ENCODE measurements around the gene HARBI1.
"Not testable (repeated sequence)": the region's sequence is repeated elsewhere in the genome, so short reads cannot be mapped to it uniquely, and the experiment has no call there.

The HARBI1 gene

DNA sequence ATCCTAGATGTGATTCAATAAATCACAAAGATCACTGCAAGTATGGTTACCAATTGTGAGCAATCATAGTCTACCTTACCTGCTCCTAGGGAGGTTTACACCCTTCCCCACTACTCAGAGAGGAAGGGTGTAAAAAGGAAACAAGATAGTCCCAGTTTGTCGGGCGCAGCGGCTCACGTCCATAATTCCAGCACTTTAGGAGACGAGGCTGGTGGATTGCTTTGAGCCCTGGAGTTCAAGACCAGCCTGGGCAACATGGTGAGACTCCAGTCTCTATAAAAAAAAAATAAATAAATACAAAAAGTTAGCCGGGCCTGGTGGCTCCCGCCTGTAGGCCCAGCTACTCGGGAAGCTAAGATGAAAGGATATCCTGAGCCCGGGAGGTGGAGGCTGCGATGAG, 22.2 kb downstream of the HARBI1 start:
- DNase-seq: no peak

DNA sequence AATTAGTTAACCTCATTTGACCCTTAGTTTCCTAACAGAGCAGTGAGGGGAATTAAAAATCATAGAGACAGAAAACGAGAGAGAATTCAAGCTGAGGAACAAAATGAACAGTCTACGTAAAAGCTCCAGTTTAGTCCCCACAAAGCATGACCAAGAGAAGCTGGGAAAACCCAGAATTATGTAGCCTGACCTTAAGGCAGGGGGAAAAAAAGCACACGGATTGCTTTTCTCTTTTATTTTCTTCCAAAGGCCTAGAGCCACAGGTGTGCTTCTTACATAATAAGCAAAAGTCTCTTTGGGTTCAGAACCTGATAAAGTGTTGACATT, 22.7 kb downstream of the HARBI1 start:
- no peak for DNase-seq

DNA sequence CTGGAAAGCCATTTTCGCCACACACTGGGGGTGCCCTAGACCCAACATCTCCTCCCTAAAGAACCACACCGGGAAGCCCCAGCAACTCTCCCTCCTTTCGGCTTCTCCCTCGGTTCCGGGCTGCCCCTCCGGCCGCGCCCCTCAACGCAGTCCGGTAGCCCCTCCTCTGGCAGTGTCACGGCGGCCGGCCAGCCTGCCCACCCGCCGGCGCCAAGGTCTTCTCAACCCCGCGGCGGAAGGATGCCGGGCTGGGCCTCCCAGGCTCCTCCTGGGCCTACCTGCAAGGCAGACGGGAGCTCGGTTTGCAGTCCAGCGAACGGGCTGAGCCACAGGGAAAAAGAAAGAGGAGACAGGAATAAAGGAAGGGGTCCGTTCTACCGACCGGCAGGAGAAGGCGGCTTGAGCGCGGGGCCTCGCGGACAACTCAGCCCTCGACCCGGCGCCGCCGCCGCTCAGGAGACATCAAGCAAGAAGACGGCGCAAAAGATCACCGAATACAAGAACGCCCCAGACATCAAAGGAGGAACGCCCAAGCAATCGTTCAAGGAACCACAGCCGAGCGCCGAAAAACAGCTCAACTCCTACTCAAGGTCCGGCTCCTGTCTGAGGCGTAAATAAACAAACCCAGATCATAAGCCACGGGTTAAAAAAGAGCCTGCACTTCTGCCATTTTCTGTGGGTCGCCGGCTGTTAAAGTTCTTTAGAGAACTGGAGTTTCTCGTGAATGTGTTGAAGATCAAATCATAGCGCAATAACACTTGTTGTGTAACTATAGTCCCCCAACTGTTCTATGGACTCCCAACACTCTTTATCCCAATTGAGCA, 23.3 kb downstream of the HARBI1 start, which contains the start of gene AMBRA1:
TSS of gene AMBRA1 (minus strand) at position 474 of the 824 bp plus-strand sequence. CDS start 45,643 bp downstream, outside the sequence.
- DNase-seq: peak; percentile 95

DNA sequence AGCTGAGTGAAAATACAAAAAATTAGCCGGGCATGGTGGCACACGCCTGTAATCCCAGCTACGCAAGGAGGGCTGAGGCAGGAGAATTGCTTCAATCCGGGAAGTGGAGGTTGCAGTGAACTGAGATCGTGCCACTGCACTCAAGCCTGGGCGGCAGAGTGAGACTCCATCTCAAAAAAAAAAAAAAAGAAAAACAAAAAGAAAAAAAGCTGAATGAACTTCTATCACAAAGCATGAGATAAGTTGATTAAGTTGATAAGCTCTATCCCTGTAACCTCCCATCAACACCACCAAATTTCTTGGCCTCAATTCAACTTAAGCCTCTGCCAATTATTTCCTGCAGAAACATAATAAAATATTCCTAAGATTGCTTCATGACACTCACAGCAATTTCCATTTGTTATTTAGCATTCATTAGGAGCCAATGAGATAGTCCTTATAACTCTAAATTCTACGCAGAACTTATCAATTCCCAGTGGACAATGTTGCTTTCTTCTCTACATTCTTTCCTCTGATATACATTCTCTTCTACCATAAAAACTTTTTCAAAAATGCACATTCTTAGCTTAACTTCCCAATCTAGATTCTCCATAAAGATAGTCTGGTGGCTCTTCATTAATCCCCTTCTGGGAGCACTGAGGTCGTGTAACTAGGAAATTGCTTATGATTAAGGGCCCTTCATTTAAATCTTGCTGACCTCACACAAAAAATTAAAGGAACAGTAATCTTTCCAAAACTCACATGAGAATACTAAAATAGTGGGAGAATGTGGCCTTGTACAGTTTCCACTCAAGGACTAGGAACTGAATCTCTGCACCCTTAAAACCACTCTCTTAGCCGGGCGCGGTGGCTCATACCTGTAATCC, 26.1 kb downstream of the HARBI1 start:
- DNase-seq: no peak

DNA sequence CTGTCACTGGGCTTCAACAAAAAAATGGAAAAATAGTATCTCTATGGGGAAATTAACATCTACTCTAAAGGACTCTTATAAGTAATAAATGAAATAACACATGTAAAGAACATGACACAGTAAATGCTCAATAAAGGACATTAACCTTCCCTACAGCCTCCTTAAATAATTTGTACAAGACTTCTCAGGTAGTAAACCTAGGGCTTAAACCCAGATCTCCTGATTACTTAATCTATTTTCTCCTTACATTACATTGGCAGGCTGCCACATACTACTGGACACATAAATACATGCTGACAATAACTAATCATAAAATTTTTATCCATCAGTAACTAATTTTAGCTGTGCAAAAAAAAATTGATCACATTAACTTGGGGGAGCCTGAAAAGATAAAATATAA, 28.1 kb downstream of the HARBI1 start:
- DNase-seq: no peak

DNA sequence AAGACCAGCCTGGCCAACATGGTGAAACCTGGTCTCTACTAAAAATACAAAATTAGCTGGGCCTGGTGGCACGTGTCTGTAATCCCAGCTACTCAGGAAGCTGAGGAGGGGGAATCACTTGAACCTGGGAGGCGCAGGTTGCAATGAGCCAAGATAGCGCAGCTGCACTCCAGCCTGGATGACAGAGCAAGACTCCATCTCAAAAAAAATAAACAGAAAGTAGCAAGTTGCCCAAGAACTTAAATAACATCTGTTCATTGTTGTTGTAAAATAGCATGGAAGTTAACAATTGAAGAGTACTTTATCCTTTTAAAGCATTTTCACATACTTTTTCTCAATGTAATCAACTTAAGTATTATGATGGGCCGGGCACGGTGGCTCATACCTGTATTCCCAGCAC, 28.9 kb downstream of the HARBI1 start:
- DNase-seq: no peak

DNA sequence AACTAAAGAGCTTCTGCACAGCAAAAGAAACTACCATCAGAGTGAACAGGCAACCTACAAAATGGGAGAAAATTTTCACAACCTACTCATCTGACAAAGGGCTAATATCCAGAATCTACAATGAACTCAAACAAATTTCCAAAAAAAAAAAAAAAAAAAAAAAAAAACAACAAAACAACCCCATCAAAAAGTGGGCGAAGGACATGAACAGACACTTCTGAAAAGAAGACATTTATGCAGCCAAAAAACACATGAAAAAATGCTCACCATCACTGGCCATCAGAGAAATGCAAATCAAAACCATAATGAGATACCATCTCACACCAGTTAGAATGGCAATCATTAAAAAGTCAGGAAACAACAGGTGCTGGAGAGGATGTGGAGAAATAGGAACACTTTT, 33.5 kb downstream of the HARBI1 start:
- not testable (repeated sequence) for DNase-seq

DNA sequence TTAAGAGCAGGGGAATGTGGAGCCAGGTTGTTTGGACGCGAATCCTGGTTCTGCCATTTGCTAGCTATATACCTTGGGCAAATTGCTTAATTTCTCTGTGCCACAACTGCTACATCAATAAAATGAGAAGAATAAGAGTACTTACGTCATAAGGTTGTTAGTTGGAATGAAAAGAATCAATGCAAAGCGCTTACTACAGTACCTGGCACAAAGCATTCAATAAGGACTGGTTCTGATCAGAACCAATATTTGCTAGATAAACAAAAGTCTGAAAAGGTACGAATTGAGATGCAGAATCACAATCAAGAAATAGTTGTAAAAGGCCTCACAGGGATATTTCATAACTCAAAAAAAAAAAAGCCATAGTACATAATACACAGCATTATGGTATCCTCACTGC, 34.4 kb downstream of the HARBI1 start:
- no peak for DNase-seq

DNA sequence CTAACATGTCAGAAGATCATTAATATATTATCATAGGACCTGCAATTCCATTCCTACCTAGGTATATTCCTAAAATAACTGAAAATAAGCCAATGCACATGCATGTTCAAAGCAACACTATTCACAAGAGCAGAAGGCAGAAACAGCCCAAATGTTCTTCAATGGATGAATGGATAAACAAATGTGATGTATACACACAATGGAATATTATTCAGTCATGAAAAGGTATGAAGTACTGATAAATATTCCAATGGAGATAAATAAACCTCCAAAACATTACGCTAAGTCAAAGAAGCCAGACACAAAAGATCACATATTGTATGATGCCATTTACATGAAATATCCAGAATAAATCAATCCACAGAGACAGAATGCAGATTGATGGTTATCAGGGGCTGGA, 40.0 kb downstream of the HARBI1 start:
- no peak for DNase-seq

DNA sequence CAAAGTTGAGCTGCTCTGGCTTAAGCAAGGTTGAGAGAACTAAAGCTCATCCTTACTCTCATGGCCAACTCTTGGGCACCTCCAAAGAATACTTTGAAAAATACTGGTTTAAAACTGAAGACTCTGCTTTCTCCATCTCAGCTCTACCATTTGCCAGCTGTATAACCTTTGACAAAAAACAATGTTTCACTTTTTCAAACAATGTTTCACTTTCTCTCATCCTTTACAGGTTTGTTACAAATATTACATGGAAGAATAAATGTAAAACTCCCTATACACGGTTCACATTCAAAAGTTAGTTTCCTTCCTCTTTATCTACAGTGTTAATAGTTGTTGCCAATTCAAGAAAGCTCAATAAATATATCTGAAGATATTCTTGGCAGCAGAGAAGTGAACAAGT, 42.4 kb downstream of the HARBI1 start:
- no peak for DNase-seq

DNA sequence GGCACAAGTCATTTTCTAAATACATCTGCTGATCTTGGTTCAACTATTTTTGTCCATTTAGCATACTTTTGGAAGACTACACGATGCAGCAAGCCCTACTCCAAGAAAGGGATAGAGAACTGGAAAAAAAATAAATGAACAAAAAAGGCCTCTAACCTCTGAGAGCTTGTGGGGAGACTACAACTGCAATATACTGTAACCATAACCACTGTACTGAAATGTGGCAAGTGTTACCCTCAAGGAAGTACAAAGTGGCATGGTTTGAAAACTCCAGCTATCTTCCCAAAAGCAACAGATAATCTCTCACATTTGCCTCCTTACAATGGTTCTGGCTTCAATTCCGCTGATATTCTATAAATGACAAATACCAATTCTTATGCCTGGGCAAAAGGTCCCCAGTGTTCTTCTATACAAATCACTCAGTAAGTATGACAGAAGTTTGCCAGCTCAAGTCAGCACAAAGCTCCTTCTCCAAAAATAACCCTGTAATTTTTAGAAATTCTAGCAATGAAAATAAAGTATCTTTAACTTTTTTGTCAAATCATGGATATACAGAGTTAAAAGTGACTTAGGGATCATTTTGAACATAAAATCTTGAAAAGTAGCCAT, 46.1 kb downstream of the HARBI1 start:
- no peak for DNase-seq

DNA sequence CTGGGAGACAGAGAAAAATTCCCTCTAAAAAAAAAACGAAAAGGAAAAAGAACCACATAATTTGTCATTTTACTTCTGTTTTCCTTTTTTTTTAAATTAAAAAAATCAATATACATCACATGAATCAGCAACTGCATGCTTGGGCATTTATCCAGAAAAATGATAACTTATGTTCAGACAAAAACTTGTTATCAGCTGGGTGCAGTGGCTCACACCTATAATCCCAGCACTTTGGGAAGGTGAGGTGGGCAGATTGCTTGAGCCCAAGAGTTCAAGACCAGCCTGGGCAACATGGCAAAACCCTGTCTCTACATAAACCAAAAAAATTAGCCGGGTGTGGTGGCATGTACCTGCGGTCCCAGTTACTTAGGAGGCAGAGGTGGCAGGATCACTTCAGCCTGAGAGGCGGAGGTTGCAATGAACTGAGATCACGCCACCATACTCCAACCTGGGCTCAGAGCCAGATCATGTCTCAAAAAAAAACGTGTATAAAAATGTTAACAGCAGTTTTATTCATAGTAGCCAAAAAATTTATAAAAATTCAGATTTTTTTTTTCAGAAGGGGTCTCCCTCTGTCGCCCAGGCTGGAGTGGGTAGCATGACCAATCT, 51.7 kb downstream of the HARBI1 start:
- no peak for DNase-seq

DNA sequence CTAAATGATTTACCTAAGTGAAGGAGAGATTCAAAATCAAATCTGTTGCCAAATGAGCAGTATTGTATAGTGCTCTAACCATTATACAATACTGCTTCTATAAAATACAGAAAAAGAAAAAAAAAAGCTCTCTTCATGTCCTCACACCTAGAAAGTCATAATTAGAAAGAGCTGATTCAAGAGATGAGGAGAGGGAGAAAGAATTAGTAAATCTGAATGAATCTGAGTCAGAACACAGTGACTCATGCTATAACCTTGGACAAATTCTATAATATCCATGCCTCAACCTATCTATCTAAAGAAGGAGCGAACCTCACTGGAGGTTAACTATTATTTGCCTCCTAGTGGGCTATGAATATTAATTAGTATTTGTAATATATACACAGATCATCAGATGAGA, 52.6 kb downstream of the HARBI1 start:
- DNase-seq: no peak

DNA sequence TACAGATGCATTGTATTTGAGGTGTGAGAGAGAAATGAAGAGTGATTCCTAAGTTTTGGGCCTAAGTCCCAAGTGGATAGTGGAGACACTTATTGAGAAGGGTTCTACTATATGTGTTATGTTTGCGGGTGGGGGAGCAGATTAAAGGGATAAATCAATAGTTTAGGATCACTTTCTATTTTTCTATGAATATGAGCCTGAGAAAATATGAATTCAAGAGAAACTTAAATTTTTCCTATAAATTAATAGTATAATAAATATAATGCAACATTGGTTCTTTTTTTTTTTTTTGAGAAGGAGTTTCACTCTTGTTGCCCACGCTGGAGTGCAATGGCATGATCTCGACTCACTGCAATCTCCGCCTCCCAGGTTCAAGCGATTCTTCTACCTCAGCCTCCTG, 54.5 kb downstream of the HARBI1 start:
- DNase-seq: no peak

DNA sequence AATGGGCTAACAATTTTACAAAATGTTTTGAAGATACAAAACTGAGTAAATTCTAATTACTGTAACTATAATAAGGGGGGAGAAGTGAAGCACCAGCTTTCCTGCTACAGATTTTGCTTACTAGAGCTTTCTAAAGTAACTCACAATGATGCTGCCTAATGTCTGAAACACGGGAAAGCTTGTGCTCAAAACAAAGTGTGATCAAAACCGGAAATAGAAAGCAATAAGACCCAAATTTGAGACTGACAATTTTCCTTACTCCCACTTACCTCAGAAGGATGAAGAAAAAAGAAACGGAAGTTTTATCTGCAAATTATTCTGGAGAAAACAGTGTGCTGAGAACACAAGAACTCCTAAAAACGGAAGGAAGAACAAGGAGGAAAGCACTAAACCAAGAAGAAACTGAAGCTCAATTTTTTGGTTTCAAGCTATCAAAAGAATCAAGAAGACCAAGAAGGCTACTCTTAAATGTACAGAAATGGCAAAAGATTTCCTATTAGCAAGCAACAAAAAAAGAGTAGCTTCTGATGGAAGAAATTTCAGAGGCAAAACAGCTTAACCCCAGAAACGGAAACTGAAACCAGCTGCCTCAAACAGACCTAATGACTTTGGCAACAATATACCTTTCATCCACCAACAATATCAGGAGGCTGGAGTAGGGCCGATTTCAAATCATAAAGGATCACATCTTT, 56.6 kb downstream of the HARBI1 start:
- DNase-seq: no peak

DNA sequence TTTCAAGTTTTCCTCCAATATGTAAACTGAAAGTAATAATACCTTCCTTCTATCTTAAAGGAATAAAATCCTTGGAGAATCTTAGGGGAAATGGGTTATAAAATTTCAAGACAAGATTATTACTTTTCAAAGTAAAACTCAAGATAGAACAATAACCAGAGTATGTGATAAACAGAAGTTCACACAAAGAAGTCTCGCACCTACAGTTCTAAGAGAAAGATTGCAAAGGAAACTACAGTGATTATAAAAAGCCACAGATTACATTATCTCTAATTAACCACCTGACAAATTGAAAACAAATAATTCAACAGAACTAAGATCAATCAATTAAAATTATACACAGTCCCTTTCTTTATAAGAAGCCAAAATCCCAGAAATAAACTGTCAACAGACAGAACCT, 57.2 kb downstream of the HARBI1 start:
- DNase-seq: no peak

DNA sequence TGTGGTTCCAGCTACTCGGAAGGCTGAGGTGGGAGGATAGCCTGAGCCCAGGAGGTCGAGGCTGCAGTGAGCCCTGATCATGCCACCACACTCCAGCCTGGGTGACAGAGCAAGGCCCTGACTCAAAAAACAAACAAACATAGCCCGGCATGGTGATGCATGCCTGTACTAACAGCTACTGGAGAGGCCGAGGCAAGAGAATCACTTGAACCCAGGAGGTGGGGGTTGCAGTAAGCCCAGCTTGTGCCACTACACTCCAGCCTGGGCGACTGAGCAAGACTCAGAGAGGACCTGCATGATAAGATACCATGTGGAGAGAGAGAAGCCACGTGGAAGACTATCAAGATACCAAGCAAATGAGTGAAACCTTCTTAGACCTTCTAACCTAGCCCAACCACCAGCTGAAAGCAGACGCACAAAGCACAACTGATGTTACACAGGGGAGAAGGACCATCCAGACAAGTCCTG, 59.3 kb downstream of the HARBI1 start:
- no peak for DNase-seq

DNA sequence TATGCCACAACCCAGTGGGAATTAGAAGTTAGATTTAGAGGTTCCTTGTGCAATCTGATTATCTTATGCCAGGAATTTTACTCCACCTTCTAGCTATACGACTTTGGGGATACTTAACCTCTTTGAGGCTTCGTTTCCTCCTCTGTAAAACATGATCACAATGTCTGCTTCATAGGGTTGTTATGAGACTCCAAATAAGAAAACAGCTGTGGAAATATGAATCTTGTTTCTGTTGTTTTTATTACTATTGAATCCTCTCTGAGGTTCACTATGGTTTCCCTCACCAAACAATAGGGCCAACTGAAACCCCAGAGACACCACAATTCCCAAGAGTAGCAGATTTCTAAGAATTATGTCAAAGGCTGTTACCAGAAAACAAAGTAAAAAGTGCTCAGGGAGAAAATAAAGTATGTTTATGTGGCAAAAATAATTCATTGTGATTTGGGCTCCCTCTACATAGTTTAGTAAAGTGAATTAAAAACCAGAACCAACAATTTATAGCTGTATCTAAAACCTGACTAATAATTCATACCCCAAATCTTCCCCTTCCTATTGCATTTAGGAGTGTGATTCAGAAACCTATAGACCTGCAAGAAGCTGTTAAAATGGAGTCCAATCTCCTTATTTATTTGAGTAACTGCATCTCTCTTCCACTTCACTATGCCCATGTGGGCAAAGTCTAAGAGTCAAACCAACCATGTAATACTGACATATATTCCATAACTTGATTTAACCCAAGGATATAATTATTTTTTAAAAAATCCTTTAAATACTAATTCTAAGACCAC, 61.6 kb downstream of the HARBI1 start:
- no peak for DNase-seq

DNA sequence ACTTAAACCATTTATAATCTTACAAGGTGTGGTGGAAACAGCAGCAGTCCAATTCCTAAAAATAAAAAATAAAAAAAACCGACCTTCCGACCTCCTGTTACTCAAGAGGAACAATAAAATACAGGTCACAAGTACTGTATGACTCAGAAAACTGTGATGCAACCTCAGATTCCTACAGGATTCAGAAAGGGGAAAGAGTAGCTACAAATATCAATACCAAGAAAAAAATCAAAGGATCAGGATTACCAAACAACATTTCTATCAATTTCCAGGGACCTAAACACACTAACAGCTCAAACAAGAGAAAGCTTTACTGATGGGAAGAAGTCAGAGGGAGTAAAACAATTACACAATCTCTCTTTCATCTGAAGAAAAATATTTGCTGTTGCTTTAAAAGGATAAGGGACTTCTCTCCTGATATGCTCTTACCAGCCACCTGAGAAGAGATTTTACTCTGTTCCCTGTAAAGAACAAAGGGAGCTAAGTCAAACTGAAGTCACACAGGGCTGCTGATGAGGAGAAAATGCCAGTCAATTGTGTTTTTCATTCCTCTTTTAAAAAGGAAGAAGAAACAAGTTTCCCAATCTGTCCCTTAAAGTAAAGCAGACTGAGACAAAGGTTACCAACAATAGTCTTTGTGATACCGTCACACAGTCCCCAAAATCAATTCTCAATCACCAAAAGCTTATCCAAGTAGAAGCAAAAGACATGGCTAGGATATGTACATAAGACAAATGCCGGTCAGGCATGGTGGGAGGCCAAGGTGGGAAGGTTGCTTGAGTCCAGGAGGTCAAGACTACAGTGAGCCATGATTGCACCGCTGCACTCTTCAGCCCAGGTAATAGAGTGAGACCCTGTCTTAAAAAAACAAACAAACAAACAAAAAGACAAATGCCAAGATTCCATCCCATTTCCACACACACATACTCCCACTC, 62.5 kb downstream of the HARBI1 start:
- DNase-seq: no peak

DNA sequence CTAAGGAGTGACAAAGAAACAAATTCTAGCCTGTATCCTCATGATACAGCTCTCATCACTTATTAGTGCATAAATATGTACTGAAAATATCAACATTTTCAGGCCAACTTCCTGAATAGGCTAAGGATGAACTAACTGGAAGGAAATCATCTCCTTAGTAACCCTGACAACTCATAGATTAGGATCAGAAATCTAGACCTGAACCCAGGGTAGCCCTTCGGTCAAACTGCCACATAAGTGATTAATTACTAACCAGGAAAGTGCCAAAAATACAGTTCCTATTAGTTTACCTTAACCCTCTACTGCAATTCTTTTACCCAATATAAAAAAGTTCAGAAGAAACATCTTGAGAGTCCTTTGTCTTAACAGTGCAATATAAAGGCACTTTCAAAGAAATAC, 63.2 kb downstream of the HARBI1 start:
- DNase-seq: no peak

Measured in right hindlimb (tissue), 1 donor.